Activated CD8-positive, alpha-beta memory T cell treated with anti-CD3 and anti-CD28 coated beads for 24 hours (primary cell): ENCODE data around the gene HTR1A.

Experiments used
- DNase-seq: peaks from one replicate; pipeline ENCODE4 v3.0.0-alpha.2; 2020

HTR1A gene

GRCh38 chr5:63962279-63962678 lies at the start of gene HTR1A:
TSS of gene HTR1A (minus strand) at chr5:63962445. CDS start at chr5:63961719, 726 bp downstream.
- DNase-seq, result no peak

DNA sequence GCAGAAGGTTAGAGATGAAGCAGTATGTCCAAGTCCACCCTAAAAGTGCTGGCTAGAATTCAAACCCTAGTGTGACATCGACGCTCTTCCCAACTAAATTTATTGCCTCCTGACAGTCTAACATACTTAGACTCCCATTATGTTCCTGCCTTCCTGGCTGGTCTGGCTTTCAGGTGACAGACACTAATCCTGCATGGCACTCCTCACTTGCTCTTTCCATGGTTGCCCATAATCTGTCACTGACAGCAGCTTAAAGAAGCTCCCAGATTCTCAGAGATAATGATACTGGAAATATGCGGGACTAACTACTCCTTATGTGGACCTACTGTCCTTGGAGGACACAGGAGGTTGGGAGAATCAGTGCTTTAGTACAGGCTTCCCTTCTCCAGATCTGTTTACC lies 41.7 kb upstream of the HTR1A start:
- no peak for DNase-seq

DNA sequence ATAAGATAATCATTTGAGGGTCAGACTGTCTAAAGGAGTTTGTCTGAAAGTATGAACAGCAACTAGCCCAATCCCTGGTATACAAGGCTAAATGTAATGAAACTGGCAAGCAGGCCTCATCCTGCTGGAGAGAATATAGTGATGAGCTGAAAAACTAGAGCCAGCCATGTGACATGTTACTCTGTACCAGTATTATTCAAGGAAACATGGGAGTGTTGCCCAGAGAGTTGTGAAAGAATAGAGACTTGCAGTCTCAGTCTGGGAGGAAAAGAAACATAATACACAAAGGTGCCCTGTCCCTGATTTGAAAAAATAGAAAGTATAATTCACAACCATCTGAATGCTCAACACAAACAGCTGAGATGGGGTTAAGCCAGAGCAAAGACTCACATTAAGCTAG lies 37.9 kb upstream of the HTR1A start:
- DNase-seq, result no peak

DNA sequence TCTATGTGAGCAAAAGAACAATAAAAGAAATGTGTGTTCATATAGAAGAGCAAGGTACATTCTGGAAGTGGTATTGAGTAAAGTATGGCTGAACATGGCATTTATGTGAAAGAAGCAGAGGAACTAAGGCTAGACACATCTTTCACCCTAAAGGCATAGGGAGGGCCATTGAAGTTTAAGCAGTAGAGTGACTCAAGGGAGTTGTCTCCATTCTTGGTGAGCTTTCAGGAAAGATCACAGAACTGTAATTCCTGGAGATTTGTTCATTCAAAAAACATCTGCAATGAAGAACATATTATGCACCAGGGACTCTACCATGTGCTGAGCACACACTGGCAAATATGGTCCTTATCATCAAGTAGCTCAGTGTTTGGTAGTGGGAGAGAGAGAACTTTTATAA lies 24.8 kb upstream of the HTR1A start:
- no peak for DNase-seq

- DNase-seq, result no peak
These were observed 19.6 kb upstream of the HTR1A start for GRCh38 chr5:63981864-63982263.

- DNase-seq, result no peak
These were observed 1.7 kb upstream of the HTR1A start for GRCh38 chr5:63963926-63964325.

DNA sequence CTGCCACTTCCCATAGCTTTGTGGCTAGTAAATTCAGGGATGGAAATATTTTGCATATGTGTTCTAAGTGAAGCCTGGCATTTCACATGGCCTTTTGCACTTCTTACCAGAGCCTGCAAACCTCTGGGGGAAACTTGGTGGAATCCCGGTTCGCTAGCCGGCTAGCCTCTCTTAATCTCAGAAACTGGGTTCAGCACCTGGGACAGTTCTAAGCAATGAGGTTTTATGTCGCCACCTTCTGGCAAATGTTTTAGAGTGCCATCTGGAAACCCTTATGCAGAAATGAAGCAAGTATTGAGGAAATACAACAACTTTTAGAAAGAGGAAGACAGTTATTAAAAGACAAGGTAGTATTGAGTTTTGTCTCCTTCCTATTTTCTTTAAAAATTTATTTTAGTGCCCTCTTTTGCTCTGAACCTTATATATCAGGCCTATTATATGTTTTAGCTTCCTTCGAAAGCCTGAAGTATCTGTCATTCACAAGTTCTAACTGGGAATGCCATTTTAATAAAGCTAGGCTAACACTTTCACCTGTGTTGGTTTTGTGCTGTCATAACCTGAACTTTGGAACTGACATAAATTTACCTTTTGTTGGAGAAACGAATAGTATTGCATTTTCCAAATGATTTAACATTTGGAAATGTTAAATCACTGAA lies 963 bp upstream of the HTR1A start:
- DNase-seq, result no peak

GRCh38 chr5:63961598-63962161 lies 565 bp downstream of the HTR1A start:
- no peak for DNase-seq

DNA sequence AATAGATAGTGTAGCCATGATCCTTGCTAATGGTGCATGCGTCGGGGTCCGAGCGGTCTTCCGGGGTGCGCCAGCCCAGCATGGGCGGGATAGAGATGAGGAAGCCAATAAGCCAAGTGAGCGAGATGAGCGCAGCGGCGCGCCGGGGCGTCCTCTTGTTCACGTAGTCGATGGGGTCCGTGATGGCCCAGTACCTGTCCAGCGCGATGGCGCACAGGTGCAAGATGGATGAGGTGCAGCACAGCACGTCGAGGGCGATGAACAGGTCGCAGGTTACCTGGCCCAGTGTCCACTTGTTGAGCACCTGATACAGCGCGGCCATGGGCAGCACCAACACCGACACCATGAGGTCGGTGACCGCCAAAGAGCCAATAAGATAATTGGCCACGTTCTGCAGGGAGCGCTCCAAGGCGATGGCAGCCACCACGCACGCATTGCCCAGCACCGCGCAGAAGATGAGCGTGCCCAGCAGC lies 1.1 kb downstream of the HTR1A start:
- DNase-seq, result no peak

GRCh38 chr5:63960646-63961045 lies 1.6 kb downstream of the HTR1A start:
- DNase-seq, result no peak

GRCh38 chr5:63959177-63959982 lies 2.9 kb downstream of the HTR1A start:
- DNase-seq, result no peak

DNA sequence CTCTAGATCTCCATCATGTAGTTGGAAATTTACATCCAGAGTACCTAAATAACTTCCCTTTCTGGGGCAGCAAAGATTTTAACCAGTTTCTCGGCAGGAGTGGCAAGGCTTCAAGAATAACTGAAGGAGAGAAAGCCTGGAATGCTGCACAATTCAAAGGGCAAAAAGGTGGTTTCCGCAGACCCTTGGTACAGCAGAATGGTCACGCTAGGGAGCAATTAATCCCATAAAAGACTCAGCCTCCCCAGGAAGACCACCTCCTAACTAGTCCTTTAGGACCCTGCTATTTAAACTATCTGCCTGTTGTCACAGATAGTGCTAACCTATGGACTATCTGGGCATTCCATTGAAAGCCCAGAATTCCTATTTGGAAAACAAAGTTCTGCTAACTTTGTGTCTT lies 3.6 kb downstream of the HTR1A start:
- no peak for DNase-seq

GRCh38 chr5:63957617-63958016 lies 4.6 kb downstream of the HTR1A start:
- DNase-seq, result no peak

- no peak for DNase-seq
These were observed 9.0 kb downstream of the HTR1A start for GRCh38 chr5:63953217-63953616.

- DNase-seq, result no peak
These were observed 27.1 kb downstream of the HTR1A start for GRCh38 chr5:63935103-63935502.

DNA sequence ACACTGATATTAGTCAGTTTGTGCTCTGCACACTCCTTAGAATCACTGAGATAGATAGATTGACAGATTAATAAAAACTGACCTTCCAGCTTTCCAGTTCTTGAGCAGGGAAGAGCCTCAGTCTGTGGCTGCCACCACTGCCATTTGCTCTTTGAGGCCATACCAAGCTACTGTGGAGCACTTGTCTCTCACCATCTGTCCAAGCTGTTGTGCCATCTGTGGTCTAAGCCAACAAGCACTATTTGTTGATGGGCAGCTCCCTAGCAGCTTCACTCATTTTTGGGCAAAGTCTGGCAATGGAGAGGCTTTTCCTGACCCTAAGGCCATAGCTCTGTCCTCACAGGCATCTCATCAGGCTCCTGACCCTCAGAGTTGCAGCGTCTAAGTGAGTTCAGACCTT lies 30.4 kb downstream of the HTR1A start:
- no peak for DNase-seq

- no peak for DNase-seq
These were observed 33.8 kb downstream of the HTR1A start for GRCh38 chr5:63928451-63928850.

DNA sequence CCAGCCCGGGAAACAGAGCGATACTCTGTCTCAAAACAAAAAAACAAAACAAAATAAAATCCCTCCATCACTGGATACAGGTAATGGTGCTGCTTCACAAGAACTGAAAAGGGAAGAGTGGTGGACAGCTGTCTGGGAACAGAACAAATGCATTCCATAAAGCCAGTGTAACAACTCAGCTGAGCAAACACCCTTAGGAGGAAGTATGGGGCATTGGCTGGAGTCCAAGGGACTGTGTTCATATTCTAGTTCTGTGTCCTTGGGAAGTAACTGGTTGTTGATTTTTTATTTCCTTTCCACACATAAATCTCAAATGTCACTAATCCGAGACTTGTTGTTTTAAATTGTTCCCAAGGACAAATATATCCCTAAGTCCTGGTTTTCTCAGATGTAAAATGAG lies 38.3 kb downstream of the HTR1A start:
- DNase-seq, result no peak

DNA sequence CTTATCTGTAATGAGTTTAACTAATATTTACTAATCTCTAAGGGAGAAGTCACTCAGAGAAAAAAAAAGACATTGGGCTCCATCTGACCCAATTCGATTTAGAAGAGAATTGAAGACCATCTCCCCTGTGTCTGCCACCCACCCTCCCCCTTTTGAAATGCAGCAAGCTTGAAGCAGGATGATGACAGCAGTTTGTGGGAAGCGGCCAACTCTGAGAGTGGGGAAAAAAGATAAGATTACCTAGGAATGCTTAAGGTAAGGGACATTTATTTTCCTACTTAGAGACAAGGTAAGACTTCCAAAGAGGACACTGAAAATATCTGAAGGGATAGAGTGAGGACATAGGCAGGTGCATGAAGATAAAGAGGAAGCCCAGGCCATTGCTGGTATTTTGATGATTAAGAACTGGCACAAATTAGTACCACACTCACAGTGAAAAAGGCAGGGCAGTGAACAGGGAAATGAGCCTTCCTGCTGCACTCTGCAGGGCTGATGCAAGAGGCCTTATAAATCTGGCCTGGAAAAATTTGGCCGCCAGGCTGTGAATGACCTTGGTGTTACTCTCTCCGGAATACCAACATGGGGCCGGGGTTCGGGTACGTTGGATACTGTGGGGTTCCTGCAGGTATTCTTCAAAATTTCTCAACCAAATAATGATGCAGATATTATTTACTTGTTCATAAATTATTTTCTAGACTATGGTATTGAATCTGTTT lies 42.3 kb downstream of the HTR1A start:
- DNase-seq, result no peak

DNA sequence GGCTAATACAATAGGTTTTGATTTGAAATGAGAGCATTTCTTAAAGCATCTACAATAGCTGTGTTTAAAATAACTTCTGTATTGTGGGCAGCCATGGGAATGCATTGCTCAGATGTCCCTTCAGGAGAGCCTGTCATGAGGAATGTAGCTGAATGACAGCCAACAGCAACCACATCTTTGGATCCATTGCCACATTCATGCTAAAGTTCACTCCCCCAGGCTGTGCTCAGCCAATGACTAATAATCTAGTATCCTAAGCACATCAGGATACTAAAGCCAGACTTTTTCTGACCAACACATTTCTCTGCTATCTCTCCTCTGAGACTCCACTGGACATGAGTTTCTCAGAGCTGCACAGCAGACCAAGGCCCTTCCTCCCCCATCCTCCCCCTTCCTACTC lies 45.5 kb downstream of the HTR1A start:
- no peak for DNase-seq

GRCh38 chr5:63911871-63912270 lies 50.4 kb downstream of the HTR1A start:
- DNase-seq, result no peak
